ENCODE data around the gene CD8A.

CD8A gene

GRCh38 chr2:86786001-86786536 is 4.6 kb downstream of the CD8A start:
- no peak overlapping the region for H3K27ac ChIP-seq (replicated peaks)
- peaks cover 27% of the 10 kb centered on the region for H3K27me3 ChIP-seq (ENCODE audit: insufficient read depth, poor library complexity, severe bottlenecking)
- no peak overlapping the region for H3K4me3 ChIP-seq (replicated peaks; ENCODE audit: insufficient read depth, low read length)
- no peak for DNase-seq (ENCODE audit: low read depth in 1 of 2, low spot score in 1 of 2)
- TF ChIP-seq CTCF (IDR thresholded peaks at IDR 0.05; ENCODE audit: insufficient read depth, low read length) (no peak), SPI1 (IDR thresholded peaks at IDR 0.05; ENCODE audit: borderline replicate concordance, low read depth) (no peak), GABPA (IDR thresholded peaks at IDR 0.05; ENCODE audit: low read depth) (no peak), POLR2AphosphoS5 (IDR thresholded peaks at IDR 0.05; ENCODE audit: low read depth) (no peak)
- TF ChIP-seq, protein P1, sequence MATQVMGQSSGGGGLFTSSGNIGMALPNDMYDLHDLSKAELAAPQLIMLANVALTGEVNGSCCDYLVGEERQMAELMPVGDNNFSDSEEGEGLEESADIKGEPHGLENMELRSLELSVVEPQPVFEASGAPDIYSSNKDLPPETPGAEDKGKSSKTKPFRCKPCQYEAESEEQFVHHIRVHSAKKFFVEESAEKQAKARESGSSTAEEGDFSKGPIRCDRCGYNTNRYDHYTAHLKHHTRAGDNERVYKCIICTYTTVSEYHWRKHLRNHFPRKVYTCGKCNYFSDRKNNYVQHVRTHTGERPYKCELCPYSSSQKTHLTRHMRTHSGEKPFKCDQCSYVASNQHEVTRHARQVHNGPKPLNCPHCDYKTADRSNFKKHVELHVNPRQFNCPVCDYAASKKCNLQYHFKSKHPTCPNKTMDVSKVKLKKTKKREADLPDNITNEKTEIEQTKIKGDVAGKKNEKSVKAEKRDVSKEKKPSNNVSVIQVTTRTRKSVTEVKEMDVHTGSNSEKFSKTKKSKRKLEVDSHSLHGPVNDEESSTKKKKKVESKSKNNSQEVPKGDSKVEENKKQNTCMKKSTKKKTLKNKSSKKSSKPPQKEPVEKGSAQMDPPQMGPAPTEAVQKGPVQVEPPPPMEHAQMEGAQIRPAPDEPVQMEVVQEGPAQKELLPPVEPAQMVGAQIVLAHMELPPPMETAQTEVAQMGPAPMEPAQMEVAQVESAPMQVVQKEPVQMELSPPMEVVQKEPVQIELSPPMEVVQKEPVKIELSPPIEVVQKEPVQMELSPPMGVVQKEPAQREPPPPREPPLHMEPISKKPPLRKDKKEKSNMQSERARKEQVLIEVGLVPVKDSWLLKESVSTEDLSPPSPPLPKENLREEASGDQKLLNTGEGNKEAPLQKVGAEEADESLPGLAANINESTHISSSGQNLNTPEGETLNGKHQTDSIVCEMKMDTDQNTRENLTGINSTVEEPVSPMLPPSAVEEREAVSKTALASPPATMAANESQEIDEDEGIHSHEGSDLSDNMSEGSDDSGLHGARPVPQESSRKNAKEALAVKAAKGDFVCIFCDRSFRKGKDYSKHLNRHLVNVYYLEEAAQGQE (IDR thresholded peaks at IDR 0.05; ENCODE audit: insufficient replicate concordance, low read depth) = no peak

DNA sequence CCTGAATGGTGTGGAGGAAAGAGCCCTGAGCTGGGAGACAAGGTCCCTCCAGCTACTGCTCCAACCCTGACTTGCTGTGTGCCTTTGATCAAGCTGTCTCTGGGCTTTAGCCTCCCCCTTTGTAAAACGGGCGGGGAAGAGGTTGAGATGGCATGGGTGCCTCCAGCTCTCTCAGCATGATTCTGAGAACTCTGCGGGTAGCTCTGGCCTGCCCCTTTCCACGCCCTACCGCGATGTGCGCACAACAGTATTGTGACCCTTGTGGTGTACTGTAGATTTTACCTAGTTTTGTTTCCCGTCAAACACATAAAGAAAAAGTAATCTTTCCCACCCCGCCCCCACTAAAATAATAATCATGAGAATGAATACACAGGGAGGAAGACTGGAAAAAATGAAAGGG is 5.3 kb downstream of the CD8A start:
- Histone ChIP-seq H3K27me3 (ENCODE audit: insufficient read depth, poor library complexity, severe bottlenecking) (peaks cover 22% of the 10 kb centered on the region), H3K4me3 (replicated peaks; ENCODE audit: insufficient read depth, low read length) (no peak overlapping the region), H3K27ac (replicated peaks) (no peak overlapping the region)
- DNase-seq (ENCODE audit: low read depth in 1 of 2, low spot score in 1 of 2) = no peak
- TF ChIP-seq CTCF (IDR thresholded peaks at IDR 0.05; ENCODE audit: insufficient read depth, low read length) (no peak), GABPA (IDR thresholded peaks at IDR 0.05; ENCODE audit: low read depth) (no peak), SPI1 (IDR thresholded peaks at IDR 0.05; ENCODE audit: borderline replicate concordance, low read depth) (no peak), POLR2AphosphoS5 (IDR thresholded peaks at IDR 0.05; ENCODE audit: low read depth) (no peak)
- TF ChIP-seq, protein P1 (IDR thresholded peaks at IDR 0.05; ENCODE audit: insufficient replicate concordance, low read depth) = no peak

DNA sequence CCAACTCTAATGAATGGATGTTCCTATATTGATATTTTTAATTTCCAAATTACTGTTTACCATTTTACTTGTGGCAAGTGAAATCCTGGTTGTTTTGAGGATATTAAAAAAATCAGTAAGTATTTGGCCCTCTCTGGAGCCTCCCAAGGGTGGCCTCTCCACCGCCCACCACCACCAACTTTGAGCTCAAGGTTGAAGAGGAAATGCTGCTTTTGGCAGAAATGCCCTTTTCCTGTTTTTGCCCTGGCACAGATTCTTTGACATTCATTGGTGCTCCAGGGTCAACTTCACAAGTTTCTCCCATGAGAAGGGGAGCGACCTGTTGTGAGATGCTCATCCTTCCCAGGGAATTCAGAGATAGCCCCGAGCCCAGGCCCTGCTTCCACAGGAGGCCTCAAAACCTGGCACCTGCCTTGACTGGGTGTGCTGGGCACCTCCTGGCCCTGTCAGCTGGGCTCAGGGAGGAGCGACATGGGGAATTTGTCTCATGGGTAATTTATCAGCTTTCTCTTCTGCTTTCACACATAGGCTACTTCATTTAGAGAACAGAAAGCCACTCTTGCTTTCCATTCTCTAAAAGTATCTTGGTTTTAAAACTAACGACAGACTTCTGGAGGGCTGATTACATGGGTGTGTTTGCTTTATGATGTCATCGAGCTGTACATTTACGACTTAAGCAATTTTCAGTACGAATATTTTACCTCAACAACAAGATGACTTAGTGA is 6.9 kb downstream of the CD8A start:
- no peak for DNase-seq (ENCODE audit: low read depth in 1 of 2, low spot score in 1 of 2)
- Histone ChIP-seq H3K4me3 (replicated peaks; ENCODE audit: insufficient read depth, low read length) (no peak overlapping the region), H3K27me3 (ENCODE audit: insufficient read depth, poor library complexity, severe bottlenecking) (peaks cover 8% of the 10 kb centered on the region), H3K27ac (replicated peaks) (no peak overlapping the region)
- TF ChIP-seq GABPA (IDR thresholded peaks at IDR 0.05; ENCODE audit: low read depth) = no peak
- no peak for TF ChIP-seq CTCF (IDR thresholded peaks at IDR 0.05; ENCODE audit: insufficient read depth, low read length)
- TF ChIP-seq, protein P1 (IDR thresholded peaks at IDR 0.05; ENCODE audit: insufficient replicate concordance, low read depth) = no peak
- no peak for TF ChIP-seq SPI1 (IDR thresholded peaks at IDR 0.05; ENCODE audit: borderline replicate concordance, low read depth)
- no peak for TF ChIP-seq POLR2AphosphoS5 (IDR thresholded peaks at IDR 0.05; ENCODE audit: low read depth)

All from HL-60 (cell line).